ENCODE results near the gene FKBP15.

GRCh38 chr9:113227436-113227835 is 6.4 kb upstream of the FKBP15 start:
- no peak for TF ChIP-seq ZFX (IDR thresholded peaks at IDR 0.05)
- TF ChIP-seq CTCF (conservative IDR thresholded peaks at IDR 0.05), result no peak
